Endothelial cell of hepatic sinusoid (primary cell): Measurements from ENCODE around the gene YPEL5.
"Not testable (repeated sequence)": the region's sequence is repeated elsewhere in the genome, so short reads cannot be mapped to it uniquely, and the experiment has no call there.

Experiments
- in situ Hi-C: cut with HindIII; loops from 2 replicates; pipeline ENCODE4 v1.10.0; 2017; ENCODE audit warnings: low sequenced_read_pairs

The YPEL5 gene

GRCh38 chr2:30146337-30147195, at the start of gene YPEL5:
TSS of gene YPEL5 (plus strand) at chr2:30147007. CDS start at chr2:30156652, 9,645 bp downstream.
- in situ Hi-C loops, result no loop called here

- in situ Hi-C loops, result no loop called here
Observed at GRCh38 chr2:30098266-30099005, 48.4 kb upstream of the YPEL5 start.

- in situ Hi-C loops, result not testable (repeated sequence)
Observed at GRCh38 chr2:30099366-30099765, 47.4 kb upstream of the YPEL5 start.

GRCh38 chr2:30100691-30101090, 46.1 kb upstream of the YPEL5 start:
- in situ Hi-C loops, result not testable (repeated sequence)

GRCh38 chr2:30104307-30104706, 42.5 kb upstream of the YPEL5 start:
- in situ Hi-C loops, result no loop called here

- in situ Hi-C loops, result no loop called here
Observed at GRCh38 chr2:30105556-30105955, 41.3 kb upstream of the YPEL5 start.

- in situ Hi-C loops, result no loop called here
Observed at GRCh38 chr2:30106543-30106942, 40.3 kb upstream of the YPEL5 start.

- in situ Hi-C loops, result no loop called here
Observed at GRCh38 chr2:30108192-30108591, 38.6 kb upstream of the YPEL5 start.

- in situ Hi-C loops, result no loop called here
Observed at GRCh38 chr2:30108851-30109250, 38.0 kb upstream of the YPEL5 start.

- in situ Hi-C loops, result no loop called here
Observed at GRCh38 chr2:30109856-30110255, 37.0 kb upstream of the YPEL5 start.

GRCh38 chr2:30110773-30111172, 36.0 kb upstream of the YPEL5 start:
- in situ Hi-C loops, result no loop called here

GRCh38 chr2:30111186-30111585, 35.6 kb upstream of the YPEL5 start:
- in situ Hi-C loops, result not testable (repeated sequence)

GRCh38 chr2:30112561-30112960, 34.2 kb upstream of the YPEL5 start:
- in situ Hi-C loops, result no loop called here

GRCh38 chr2:30113617-30114293, 33.1 kb upstream of the YPEL5 start:
- in situ Hi-C loops, result no loop called here

GRCh38 chr2:30115141-30115980, 31.4 kb upstream of the YPEL5 start:
- in situ Hi-C loops, result no loop called here

GRCh38 chr2:30115981-30116285, 30.9 kb upstream of the YPEL5 start:
- in situ Hi-C loops, result no loop called here

- in situ Hi-C loops, result no loop called here
Observed at GRCh38 chr2:30122362-30122761, 24.4 kb upstream of the YPEL5 start.

GRCh38 chr2:30127016-30127893, 19.6 kb upstream of the YPEL5 start:
- in situ Hi-C loops, result no loop called here

- in situ Hi-C loops, result no loop called here
Observed at GRCh38 chr2:30134582-30134981, 12.2 kb upstream of the YPEL5 start.

- in situ Hi-C loops, result no loop called here
Observed at GRCh38 chr2:30135541-30135940, 11.3 kb upstream of the YPEL5 start.
